GM21737 (cell line): Measurements from ENCODE around the gene ZBTB39.
"Not testable (repeated sequence)": the region's sequence is repeated elsewhere in the genome, so short reads cannot be mapped to it uniquely, and the experiment has no call there.

Experiments used
- ATAC-seq: cut with Tn5 transposase; IDR thresholded peaks from one replicate; pipeline ENCODE4 v1.9.1; 2021; ENCODE audit warnings: mild to moderate bottlenecking, moderate library complexity; ENCODE audit not compliant: unreplicated experiment

The ZBTB39 gene

GRCh38 chr12:56982578-56983236 is 23.6 kb downstream of the ZBTB39 start:
- not testable (repeated sequence) for ATAC-seq

GRCh38 chr12:56980941-56981530 is 25.3 kb downstream of the ZBTB39 start:
- ATAC-seq = no peak

DNA sequence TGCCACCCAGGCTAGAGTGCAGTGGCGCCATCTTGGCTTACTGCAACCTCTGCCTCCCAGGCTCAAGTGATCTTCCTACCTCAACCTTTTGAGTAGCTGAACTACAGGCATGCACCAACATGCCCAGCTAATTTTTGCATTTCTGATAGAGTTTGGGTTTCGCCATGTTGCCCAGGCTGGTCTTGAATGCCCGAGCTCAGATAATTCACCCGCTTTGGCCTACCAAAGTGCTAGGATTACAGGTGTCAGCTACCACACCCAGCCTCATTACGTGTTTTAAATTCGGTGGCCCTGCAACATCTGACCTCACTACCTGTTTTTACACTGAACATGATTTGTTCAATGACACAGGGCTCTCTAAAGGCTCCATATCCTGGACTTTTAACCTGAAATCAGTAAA is 26.1 kb downstream of the ZBTB39 start:
- ATAC-seq = no peak

DNA sequence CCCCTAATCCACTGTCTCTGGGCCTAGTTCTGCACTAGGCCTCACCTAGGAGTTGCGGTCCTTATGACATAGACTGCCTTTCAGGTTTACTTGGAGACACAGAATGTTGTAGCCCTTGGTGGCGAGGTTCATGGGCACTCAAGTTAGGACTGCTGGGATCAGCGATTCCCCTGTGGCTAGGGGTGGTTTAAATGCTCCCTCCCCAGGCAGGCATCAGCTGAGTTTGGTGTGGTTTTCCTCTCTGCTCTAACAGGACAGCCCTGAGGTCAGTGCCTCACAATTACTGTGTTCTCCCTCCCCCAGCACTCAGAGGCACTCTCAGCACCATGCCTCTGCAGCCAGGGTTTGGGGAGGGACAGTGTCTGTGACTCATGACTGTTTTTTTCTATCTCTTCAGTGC is 26.7 kb downstream of the ZBTB39 start:
- no peak for ATAC-seq

DNA sequence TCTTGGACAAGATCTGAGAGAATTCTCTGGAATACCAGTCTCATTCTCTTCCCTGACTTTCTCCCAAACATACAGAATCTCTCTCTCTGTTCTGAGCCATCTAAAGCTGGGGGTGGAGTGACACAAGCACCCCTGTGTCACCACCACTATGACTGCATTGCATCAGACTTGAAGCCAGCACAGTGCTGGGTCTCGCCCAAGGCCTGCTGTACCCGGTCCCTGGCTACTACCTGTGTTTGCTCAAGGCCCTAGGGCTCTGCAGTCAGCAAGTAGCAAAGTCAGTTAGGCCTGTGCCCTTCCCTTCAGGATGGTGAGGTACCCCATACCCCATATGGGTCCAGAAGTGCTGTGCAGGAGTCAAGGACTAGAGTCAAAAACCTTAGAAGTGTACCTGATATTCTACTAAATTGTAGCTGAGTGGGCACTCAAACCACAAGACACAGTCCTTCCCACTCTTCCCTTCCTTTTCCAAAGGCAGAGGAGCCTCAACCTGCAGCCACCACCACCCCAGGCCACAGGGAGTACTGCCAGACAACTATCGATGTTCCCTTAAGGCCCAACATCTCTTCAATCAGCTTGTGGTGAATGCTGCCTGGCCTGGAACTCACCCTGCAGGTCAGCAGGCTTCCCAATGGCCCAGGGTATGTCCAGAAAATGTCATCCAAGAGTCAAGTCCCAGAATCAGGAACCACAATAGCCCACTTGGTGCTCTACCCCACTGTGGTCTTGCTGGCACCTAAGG is 27.8 kb downstream of the ZBTB39 start:
- no peak for ATAC-seq

DNA sequence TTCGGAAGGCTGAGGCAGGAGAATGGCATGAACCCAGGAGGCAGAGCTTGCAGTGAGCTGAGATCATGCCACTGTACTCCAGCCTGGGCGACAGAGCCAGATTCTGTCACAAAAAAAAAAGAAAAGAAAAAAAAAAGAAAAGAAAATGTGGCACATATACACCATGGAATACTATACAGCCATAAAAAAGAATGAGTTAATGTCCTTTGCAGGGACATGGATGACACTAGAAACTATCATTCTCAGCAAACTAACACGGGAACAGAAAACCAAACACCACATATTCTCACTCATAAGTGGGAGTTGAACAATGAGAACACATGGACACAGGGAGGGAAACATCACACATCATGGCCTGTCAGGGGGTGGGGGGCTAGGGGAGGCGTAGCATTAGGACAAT is 29.0 kb downstream of the ZBTB39 start:
- ATAC-seq = not testable (repeated sequence)

- not testable (repeated sequence) for ATAC-seq
Observed at GRCh38 chr12:56974224-56974623, 32.1 kb downstream of the ZBTB39 start.

DNA sequence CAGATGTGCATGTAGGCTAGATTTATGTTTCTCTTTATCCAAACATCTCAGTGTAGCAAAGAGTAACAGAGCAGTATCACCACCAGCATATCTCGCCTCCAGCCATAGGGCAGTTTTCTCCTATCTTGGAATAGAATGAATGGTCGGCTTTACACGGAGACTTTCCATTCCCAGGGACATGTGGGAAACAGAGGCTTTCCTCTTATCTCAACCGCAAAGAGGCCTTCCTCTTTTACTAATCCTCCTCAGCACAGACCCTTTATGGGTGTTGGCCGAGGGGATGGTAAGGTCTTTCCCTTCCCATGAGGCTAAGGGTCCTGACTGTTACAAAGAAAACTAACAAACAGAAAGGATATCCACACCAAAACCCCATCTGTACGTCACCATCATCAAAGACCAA is 37.4 kb downstream of the ZBTB39 start:
- ATAC-seq = not testable (repeated sequence)

DNA sequence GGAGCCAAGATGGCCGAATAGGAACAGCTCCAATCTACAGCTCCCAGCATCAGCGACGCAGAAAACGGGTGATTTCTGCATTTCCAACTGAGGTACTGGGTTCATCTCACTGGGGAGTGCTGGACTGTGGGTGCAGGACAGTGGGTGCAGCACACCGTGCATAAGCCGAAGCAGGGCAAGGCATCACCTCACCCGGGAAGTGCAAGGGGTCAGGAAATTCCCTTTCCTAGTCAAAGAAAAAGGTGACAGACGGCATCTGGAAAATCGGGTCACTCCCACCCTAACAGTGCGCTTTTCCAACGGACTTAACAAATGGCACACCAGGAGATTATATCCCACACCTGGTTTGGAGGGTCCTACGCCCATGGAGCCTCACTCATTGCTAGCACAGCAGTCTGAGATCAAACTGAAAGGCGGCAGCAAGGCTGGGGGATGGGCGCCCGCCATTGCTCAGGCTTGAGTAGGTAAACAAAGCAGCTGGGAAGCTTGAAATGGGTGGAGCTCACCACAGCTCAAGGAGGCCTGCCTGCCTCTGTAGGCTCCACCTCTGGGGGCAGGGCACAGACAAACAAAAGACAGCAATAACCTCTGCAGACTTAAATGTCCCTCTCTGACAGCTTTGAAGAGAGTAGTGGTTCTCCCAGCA is 40.2 kb downstream of the ZBTB39 start:
- not testable (repeated sequence) for ATAC-seq

GRCh38 chr12:56965124-56965523 is 41.2 kb downstream of the ZBTB39 start:
- not testable (repeated sequence) for ATAC-seq

GRCh38 chr12:56963557-56963956 is 42.8 kb downstream of the ZBTB39 start:
- not testable (repeated sequence) for ATAC-seq

DNA sequence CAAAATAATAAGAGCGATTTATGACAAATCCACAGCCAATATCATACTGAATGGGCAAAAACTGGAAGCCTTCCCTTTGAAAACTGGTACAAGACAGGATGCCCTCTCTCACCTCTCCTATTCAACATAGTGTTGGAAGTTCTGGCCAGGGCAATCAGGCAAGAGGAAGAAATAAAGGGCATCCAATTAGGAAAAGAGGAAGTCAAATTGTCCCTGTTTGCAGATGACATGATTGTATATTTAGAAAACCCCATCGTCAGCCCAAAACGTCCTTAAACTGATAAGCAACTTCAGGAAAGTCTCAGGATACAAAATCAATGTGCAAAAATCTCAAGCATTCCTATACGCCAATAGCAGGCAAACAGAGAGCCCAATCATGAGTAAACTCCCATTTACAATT is 44.1 kb downstream of the ZBTB39 start:
- ATAC-seq = not testable (repeated sequence)

DNA sequence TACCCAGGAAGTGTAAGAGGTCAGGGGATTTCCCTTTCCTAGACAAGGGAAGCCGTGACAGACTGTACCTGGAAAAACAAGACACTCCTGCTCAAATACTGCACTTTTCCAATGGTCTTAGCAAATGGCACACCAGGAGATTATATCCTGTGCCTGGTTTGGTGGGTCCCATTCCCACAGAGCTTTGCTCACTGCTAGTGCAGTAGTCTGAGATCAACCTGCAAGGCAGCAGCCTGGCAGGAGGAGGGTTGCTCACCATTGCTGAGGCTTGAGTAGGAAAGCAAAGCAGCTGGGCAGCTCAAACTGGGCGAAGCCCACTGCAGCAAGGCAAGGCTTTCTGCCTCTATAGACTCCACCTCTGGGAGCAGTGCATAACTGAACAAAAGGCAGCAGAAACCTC is 47.9 kb downstream of the ZBTB39 start:
- no peak for ATAC-seq

DNA sequence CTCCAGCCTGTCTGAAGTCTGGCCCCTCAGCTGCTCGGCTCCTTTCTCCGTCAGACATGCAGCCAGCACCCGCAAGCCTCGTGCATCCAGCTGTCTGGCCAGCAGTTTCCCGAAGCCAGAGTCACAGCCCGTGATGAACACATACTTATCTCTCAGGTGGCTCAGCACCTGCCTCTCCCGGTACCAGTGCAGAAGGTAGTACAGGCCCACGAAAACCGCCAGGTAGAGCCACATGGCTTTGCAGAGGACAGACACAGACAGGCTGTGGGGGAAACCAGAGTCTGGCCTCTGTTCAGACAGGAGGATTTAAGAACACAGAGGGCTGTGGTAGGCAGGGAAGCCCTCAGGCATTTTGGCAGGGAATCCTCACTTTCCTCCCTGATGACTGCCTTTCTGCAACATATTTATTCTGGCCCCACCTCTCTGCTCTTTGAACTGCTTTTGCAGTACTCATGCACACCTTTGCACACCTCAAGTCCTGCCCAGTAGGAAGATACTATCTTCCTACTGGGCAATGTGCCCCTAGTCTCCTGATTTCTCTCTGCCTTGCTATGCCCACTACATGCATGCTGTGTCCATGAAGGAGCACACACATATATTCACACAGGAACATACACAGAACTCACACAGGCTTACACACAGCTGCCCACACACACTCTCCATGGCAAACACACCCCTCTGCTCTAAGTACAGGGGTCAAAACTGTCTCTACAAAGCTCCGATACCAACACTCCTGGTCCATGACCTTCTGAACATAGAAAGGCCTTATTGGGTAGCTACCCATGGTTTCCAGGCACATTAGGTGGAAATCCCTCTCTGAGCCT is 48.9 kb downstream of the ZBTB39 start, which contains the start of gene RDH16:
TSS of gene RDH16 (minus strand) at position 380 of the 824 bp plus-strand sequence. CDS start at position 234, 146 bp downstream.
- ATAC-seq = no peak

DNA sequence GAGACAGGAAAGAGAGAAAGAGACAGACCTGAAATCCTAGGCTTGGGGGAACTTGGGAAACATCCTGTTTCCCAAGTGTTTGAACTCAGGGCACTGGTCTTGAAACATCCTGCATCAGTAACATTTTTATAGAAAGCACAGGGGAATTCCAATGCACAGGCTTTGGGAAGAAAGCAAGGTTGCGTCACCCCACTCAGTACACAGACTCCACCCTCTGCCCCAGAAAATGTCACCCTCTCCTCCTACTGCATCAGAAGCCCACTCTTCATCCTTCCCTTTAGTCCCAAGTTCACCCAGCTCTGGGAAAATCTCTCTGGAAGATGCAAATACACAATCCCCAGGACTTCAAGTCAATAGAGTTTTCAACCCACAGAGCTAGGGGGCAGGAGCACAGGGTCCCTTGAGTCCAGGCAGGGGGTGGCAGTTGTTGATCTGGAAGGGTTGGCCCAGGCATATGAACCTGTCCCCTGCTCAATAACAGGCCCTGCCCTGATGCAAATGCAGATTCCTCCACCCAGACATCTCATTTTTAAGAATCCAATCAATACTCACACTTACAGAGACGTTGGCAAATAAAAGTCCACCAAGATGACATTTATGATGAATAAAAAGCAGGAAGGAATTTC is 50.6 kb downstream of the ZBTB39 start:
- no peak for ATAC-seq

DNA sequence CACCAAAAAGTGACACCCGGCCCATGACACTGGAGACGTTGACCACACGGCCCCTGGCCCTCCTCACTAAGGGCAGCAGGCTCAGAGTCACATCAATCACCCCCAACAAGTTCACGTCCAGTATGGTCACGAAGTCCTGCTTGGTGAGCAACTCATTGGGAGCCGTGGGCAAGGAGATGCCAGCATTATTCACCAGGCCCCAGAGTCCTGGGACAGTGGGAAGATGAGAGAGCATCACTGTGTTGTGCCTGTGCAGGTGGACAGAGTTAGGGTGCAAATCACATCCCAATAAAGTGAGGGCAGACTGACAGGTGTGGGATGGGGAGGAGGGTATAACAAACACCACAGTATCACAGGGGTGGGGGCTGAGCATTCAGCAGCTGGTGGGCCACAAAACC is 51.4 kb downstream of the ZBTB39 start:
- ATAC-seq = no peak

DNA sequence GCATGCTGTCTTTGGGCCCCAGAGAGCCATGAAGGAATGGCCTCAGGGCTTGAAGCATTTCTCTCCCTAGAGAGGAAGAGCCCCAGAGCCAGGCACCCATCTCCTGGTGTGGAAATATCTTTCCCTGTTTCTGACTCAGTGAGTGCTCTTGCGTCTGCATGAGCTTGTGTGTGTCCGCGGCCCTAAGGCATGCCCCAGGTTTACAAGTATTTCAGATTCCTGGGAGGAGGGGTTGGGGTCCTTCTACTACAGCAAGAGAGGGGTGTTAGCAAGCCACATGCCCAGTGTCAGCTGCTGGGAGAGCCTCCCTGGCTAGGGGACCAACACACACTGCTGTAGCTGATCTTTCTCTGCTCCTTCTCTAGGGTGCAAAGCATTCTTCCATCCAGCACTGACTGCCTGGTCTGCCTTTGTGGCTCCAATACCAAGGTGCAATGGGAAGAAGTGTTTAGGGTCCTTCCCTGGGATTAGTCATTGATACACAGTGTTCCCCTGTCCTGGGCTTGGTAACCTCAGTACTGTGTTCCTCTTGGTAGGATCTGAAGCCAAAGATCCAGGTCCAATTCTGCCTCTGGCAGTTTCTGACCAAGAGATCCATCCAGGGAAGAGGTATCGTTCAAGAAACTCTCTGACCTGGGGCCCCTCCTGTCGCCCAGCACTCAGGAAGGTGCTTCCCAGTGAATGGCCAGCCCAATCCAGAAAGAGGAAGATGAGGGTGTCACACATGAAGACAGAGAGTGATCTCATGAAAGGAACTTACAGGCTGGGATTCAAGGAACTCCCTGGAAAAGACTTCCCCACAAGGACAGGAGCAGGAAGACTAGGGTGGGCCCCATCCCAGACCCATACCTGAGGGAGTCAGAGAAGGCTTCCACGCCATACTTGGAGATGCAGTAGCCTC is 52.0 kb downstream of the ZBTB39 start:
- ATAC-seq = no peak

GRCh38 chr12:56953314-56953713 is 53.0 kb downstream of the ZBTB39 start:
- ATAC-seq = no peak
